ENCODE measurements around the gene LELP1. TPM values are rescaled to one million over a fixed set of nuclear protein-coding genes. Genes with fewer than 3 reads are reported as not detected.
A peak's percentile ranks its signal among the peaks of the same experiment; 100 is the strongest.
"Not testable (repeated sequence)": the region's sequence is repeated elsewhere in the genome, so short reads cannot be mapped to it uniquely, and the experiment has no call there.

Gene LELP1
- total RNA-seq, 1 donor from 2014 or later: not detected

DNA sequence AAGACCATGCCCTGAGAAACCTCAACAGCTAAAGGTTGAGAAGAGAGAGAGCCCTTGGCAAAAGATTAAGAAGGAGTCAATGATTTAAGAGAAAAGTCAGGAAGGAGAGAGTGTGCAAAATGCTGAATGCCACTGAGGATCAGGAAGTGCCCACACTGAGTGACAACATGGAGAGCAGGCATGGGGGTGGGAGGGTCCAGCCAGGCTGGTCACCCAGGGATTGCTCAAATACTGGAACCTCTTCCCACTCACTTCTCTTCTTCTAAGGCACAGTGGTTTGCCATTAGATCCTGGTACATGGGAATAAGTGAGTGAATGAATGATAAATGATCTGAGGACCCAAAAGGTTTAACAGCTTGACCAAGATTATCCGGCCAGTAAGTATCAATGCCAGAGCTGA lies 25.3 kb downstream of the LELP1 start:
- no peak for DNase-seq (ENCODE audit: low spot score)
- no peak for ATAC-seq

DNA sequence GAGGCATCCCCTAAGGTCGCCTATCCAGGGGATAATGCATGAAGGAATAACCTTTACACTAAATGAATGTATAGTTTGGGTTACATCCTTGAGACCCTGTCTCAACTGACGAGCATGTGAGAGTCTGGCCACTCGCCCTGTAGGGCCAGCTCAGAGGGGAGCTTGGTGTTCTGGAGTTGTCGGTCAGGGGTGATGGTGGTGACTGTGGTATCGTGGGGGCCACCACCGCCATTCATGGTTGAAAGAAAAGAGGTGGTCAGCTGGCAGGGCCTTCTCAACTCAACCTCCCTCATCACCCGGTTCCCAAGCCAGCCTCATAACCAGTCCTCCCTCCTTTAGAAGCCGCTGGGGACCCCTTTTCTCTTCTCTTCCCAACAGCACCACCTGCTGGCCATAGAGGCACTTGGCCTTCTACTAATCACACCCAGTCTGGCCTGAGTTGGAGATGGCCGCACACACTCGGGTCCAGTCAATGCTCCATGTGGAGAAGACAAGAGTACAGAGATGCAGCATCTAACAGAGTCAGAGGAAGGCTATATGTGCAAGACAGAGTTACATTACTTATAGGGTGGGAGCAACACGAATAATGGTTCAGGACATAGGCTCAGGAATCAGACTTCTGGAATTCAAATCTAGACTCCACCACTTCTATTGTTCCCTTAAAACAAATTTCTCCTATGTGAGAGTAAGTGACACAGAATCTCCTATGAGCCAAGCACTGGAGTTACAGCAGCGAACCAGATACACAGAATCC lies 26.0 kb downstream of the LELP1 start:
- not testable (repeated sequence) for DNase-seq (ENCODE audit: low spot score)

DNA sequence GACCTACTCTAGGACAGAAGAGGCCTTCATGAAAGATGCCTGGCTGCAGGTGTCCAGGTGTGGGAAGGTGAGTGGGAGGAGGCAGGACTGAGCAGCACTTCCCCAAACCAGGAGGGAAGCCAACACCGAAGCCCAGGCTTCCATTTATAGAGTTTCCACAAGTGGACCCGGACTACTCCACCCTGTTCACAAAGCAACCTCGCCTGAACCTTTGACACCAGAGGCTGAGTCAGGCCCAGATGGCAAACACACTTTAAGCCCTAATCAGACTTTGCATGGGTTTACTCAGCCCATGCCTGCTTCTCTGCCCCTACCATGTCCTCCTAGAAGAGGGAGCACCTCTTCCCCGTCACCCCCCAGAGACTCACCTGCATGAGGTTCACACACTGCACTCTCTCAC lies 28.1 kb downstream of the LELP1 start:
- DNase-seq (ENCODE audit: low spot score) (no peak), ATAC-seq (no peak)

More for the DNA sequence above, 26.0 kb downstream of the LELP1 start:
- peak; percentile 90 for ATAC-seq

DNA sequence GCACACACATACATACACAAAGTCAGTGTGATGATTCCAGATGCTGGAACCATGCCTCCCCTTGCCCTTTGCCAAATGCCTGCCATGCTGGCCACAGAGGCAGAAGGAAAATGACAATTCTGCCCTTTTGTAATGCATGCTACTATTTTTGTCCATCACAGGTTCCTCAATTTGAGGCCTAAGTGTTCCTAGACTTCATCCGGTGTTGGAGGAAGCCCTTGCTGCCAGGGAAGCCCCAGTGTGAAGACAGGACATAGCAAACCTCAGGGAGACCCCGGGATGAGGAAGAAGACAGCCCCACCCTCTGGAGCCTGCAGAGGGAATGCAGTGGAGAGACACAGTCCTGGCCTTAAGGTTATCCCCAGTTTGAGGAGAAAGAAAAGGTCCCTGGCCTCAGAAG lies 28.6 kb downstream of the LELP1 start:
- ATAC-seq (peak; percentile 35), DNase-seq (ENCODE audit: low spot score) (no peak)

DNA sequence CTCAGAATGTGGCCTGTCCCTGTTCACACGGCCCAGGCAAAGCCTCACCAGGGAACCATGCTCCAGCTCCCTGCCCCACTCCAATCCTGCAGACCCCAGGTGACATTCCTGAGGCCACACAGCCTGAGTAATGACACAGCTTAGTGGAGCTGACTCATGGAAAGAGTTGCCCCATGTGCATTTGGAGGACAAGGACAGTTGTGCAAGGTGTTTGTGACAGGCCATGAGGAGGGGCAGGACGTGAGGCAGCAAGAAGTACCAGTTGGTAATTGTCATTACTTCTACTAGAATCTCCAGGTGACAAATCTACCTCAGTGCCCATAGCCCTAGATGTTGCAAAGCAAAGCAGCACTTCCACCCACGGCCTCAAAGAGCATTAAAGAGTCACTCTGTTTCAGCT lies 29.3 kb downstream of the LELP1 start:
- peak; percentile 48 for DNase-seq (ENCODE audit: low spot score)
- ATAC-seq: no peak

DNA sequence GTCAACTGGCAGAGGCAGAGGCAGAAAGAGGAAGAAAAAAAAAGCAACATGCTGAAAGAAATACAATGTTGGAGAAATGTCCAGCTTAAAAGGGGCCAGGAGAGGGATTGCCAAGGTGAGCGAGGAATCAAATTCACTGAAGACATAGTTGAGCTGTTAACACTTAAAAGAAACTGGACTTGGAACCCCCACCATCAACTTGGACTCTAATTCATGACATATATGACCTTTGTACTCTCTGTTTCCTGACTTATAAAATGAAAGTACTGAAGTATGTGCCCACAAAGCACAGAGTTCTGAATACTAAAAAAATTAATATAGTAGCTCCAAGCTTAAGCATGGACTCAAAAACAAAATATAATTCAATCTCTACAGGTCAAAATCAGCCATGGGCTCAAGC lies 30.2 kb downstream of the LELP1 start:
- DNase-seq (ENCODE audit: low spot score) (no peak), ATAC-seq (peak; percentile 15)

DNA sequence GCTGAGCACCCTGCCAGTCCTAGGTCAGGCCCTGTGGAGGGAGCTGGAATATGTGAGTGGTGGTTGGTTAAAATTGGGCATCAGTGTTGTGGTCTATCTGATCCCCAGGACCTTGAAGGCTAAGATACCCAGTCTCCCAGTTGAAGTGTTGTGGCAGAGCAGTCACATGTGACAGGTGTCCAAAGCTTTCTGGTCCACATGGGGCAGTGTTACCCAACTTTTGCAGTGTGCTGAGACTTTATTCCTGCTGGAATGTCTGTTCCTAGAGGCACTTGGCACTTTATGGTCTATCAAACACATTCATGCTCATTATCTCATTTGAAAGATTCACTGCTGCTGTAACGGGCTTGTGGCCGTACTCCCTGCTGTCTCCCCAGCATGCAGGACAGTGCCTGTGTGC lies 35.3 kb downstream of the LELP1 start:
- DNase-seq (ENCODE audit: low spot score) (no peak), ATAC-seq (no peak)

DNA sequence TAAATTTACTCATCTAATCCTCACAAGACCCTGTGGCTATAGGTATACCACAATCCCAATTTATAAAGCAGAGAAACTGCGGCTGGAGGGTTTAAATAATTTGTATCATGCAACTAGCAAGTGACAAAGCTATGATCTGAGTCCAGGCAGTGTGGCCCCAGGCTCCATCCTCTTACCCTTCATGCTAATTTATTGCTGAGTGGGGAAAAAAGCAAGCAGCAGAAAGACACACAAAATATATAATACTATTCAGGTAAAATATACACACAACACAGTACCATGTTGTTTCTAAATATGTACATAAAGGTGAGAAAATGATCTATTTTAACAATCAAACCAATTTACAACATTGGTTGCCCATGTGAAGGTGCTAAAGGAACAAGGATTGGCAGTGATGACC lies 38.9 kb downstream of the LELP1 start:
- ATAC-seq (no peak), DNase-seq (ENCODE audit: low spot score) (no peak)

DNA sequence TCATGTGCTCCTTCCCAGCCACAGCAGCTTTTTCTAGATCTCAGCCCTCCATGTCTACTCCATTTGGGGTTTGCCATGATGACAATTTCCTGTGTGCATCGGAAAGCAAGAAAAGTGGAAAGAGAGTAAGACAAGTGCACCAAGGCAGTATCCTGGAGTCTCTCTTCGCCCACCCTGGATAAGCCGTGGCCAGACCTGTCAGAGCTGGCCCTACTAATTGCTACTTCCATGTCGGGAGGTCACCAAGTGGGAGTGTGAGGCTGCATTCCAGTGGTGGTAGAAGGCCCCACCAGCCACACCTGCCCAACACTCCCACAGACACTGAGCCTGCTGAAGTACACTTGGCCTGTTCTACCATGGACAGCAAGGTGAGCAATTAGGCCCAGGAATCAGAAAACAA lies 42.2 kb downstream of the LELP1 start:
- no peak for DNase-seq (ENCODE audit: low spot score)
- no peak for ATAC-seq

DNA sequence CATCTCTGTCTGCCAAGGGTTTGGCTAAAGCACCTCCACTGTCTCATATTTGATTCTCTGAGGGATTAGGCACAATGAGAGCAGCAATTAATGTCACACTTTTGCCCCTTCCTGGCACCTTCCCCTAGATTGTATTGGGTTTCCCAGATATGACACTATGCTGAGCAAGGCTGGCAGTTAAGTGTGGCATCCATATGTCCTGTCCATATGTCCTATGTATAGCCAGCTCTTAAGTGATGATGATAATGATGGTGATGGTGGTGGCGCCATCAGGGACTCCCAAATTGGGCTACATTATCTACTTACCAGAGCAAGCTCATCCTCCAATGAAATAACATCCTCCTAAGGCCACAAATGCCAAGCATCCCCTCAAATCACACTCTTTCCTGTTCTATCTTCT lies 42.8 kb downstream of the LELP1 start:
- DNase-seq (ENCODE audit: low spot score) (no peak), ATAC-seq (no peak)

DNA sequence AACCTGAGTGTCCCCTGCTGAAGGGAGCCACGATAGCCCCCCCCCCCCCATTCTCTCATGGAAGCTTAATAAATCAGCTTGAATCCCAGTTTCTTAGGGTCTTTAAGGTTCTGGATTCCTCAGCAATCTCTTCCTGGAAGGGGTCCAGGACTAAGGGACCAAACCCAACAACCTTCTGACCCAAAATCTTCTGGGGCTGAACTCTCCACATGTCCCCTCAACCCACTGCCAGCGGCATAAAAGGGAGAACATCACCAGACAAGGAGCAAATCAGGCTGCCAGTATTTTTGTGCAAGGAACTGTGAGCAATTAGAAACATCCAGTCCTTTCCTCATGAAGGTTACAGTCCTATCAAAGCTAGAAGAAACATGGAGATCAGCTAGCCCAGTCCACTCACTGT lies 43.6 kb downstream of the LELP1 start:
- no peak for ATAC-seq
- DNase-seq (ENCODE audit: low spot score): no peak

DNA sequence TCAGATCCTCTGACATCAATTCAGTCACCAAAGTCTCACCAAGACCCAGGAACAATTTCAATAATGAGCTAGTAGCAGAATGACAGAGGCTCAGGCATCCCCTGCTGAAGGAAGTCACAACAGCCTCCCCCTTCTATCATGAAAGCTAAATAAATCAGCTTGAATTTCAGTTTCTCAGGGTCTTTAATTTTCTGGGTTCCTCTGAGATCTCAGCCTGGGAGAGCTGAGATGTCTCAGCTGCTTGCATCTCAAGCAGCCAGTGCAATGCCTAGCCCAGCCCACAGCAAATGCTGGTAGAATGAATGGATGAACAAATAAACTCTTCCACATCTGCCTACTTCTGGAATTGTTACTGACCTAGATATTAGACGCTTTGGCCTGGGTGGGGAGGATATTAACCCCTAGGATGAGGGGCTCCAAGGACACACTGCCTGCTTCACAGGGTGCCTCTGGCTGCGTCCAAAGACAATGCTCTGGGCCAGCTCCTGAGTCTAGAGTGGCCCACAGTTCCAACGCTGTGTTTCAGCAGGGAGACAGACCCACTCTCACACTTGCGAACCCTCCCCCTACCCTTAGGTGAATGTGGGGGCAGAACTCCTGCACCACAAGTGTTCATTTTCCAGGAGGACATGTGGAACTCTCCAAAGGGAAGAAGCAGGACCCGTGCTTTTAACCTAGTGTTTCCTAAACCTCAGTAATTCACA lies 45.1 kb downstream of the LELP1 start:
- ATAC-seq (no peak), DNase-seq (ENCODE audit: low spot score) (no peak)

DNA sequence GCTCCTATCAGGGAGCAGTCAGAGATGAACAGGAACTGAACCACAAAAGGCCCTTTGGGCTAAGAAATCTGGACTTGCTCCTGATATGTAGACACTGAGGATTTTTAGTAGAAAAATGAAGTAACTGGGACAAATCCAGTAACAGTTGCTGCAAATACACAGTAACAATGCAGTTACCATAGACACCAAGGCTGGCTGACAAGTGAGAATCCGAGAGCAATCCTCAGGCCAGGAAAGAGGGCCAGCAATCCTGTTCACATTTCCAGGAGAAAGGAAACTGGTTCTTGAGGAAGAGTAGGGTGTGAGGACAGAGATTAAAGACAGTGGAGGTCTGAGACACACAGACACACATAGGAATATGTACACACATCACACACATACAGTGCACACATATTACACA lies 46.9 kb downstream of the LELP1 start:
- DNase-seq (ENCODE audit: low spot score) (no peak), ATAC-seq (no peak)

DNA sequence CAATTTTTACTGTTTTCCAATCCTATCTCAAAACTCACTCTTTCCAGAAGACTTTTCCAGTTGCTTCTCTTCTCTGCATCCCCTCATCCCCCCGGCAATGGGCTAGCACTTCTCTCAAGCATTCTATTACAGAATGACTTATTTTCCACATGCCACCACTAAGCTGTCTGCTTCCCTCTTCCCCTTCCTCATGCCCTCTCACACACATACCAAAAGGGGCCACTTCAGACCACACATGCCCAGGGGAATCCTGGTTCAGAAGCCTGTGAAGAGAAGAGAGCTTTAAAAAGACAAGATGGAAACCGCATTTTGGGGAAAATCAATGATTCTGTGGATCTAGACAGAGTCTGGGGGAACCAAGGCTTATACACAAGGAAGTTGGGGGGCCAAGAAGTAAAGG lies 47.9 kb downstream of the LELP1 start:
- DNase-seq (ENCODE audit: low spot score) (no peak), ATAC-seq (no peak)

DNA sequence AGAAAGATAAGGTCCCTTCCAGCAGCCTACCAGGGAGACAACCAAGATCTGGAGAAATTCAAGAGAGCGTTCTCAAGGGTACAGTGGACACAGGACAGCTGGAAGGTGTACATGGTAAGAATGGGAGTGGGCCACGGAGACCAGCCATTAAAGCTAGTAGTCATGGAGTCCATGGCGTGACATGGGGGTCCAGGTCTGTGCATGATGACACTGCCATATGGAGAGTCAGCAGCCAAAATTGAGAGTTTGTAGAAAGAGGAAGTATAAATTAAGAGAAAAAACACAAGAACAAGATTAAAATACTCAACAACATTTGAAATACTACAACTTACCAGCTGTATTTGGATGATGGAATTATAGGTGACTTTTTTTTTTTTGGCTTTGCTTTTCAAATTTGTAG lies 48.3 kb downstream of the LELP1 start:
- no peak for ATAC-seq

DNA sequence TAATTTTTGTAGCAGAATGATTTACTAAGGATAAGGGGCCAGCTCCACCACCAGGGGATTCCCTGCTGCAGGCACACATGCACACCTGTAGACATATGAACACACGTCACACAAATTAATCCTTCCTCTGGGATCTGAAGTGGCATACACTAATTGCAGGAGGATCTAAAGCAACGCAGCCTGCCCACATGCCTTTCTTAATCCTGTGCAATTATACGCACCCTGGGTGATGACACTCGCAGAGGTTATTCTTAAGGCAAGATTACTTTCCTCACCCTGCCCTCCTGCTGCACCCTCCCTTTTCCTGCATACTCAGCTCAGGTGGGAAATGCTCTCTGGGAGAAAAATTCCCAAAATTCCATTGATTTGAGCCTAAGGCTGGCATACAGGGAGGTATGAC lies 48.8 kb downstream of the LELP1 start:
- DNase-seq (ENCODE audit: low spot score) (no peak), ATAC-seq (no peak)

More for the DNA sequence above, 48.3 kb downstream of the LELP1 start:
- no peak for DNase-seq (ENCODE audit: low spot score)

DNA sequence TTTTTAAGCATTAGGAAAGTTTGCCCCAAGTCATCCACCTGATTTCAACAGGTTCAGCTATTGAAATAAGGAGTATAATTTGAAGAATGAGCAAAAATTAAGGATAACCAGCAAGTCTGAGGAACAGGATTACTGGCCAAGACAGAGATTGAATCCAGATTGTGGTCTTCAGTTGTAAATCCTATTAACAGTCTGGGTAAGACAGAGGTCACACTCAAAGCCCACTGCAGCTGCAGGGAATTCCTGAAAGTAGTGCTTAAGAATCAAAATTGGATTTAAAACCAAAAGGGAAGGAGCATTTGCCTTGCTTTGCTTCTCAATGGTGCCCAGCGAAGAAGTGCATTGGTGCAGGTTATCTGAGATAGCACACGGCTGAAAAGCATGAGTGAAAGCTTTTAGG lies 49.8 kb downstream of the LELP1 start:
- ATAC-seq: no peak
- DNase-seq (ENCODE audit: low spot score): no peak

DNA sequence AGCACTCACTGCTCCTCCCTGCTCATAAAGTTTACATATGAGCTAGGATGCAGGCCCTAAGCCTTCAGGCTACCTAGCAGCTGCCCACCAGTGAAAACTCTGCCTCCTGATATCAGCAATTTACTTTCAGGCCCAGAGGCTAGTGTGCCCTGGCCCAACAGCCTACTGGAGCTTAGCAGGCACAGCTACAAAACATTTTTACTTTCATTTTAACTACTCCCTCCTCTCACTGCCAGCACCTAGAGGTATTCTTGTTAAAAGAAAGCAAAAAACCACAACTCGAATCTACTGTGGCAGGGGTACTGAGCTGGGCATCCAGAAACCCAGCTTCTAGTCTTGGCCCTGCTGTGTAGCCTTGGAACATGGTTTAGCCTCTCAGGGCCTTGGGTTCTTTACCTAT lies 50.5 kb downstream of the LELP1 start:
- ATAC-seq (no peak), DNase-seq (ENCODE audit: low spot score) (no peak)

Other genes with a start within 250 kb of the LELP1 start
- not detected for gene SPRR4, start 232.8 kb upstream of the LELP1 start, total RNA-seq
- not detected for gene SPRR1A, start 219.3 kb upstream of the LELP1 start, total RNA-seq
- not detected for gene SPRR3, start 201.7 kb upstream of the LELP1 start, total RNA-seq
- gene SPRR1B, start 172.2 kb upstream of the LELP1 start, total RNA-seq: not detected
- not detected for gene SPRR2D, start 162.3 kb upstream of the LELP1 start, total RNA-seq
- gene SPRR2A, start 145.9 kb upstream of the LELP1 start, total RNA-seq: not detected
- gene SPRR2B, start 131.8 kb upstream of the LELP1 start, total RNA-seq: not detected
- not detected for gene SPRR2E, start 108.9 kb upstream of the LELP1 start, total RNA-seq
- not detected for gene SPRR2F, start 89.9 kb upstream of the LELP1 start, total RNA-seq
- gene SPRR2G, start 52.5 kb upstream of the LELP1 start, total RNA-seq: not detected
- not detected for gene PRR9, start 14.2 kb downstream of the LELP1 start, total RNA-seq
- not detected for gene LORICRIN, start 56.3 kb downstream of the LELP1 start, total RNA-seq
- not detected for gene PGLYRP3, start 109.5 kb downstream of the LELP1 start, total RNA-seq
- gene PGLYRP4, start 145.4 kb downstream of the LELP1 start, total RNA-seq: not detected
- gene S100A9, start 154.4 kb downstream of the LELP1 start, total RNA-seq: 36.3 TPM
- 1.2 TPM for gene S100A12, start 172.2 kb downstream of the LELP1 start, total RNA-seq
- 23.7 TPM for gene S100A8, start 187.6 kb downstream of the LELP1 start, total RNA-seq
- gene S100A7A, start 213.1 kb downstream of the LELP1 start, total RNA-seq: not detected